ENCODE data around the gene HINT1. TPM values are rescaled to one million over a fixed set of nuclear protein-coding genes. Genes with fewer than 3 reads are reported as not detected.

The HINT1 gene
- 249 and 250 TPM in 2 replicates for total RNA-seq (2021)
- long read RNA-seq, transcript HINT1-205 (3 exons, 703 nt) = minor isoform, 8 of 160 reads
- long read RNA-seq, transcript HINT1-201 (3 exons, 1,081 nt) = major isoform, 132 of 160 reads
- long read RNA-seq, partial matches to known transcripts = 0 of 160 reads
- long read RNA-seq, other reads (novel, unspliced or antisense) = 10 of 160 reads

DNA sequence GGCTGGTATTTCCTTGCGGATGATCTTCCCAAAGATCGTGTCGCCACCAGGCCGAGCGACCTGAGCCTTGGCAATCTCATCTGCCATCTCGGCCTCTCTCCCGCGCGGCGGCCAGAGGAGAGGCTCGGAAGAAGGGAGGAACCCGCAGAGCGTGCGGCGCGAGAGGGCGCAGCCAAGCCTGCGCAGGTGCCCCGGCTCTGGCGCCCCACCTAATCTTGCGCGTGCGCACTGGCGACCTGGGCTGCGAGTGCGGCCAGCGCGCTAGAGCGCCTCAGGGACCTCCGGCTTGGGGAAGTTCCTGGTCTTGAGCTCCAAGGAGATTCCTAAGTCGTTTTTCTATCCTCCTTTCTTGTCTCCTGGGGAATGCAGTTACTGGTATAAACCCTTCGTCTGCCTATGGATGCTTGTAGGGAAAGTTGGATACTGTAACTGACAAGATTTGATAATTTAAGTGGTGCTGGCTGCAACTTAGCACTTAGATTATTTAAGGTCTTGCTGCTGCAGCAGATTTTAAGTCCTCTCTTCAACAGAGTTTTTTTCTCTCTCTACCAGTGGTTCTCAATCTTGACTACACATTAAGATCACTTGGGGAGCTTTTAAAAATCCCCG, at the start of gene HINT1:
Gene HINT1 (minus strand): TSS at position 138 of the 609 bp plus-strand sequence. CDS start 51 bp downstream, at position 87.
- H3K27me3 ChIP-seq (ENCODE audit: insufficient read depth, low read length) = no peaks in the 10 kb centered on the region
- H3K4ac ChIP-seq (ENCODE audit: low read depth, low read length) = no peak within 1 kb of the TSS
- Mint-ChIP-seq H3K4me1 (peaks cover 20 to 26% of the 10 kb centered on the region in 2 experiments), H3K9me3 (no peaks in the 10 kb centered on the region), H3K27ac (peak within 1 kb of the TSS; percentile 97 to 98 (median 98)), H3K36me3 (ENCODE audit: insufficient read depth in 1 of 3, low read depth in 3 of 3) (peaks cover 27 to 32% (median 32%) of the 10 kb centered on the region in 3 experiments), H3K4me3 (peak within 1 kb of the TSS; percentile 97 to 98), H3K27me3 (ENCODE audit: low read depth) (peaks cover 2% of the 10 kb centered on the region; the same call in 1 of the 2 replicates)
- no peak within 1 kb of the TSS for H3K23ac ChIP-seq (ENCODE audit: insufficient read length, low read depth, low read length)
- H3K56ac ChIP-seq (ENCODE audit: insufficient read length, low read depth, low read length) = no peak within 1 kb of the TSS
- H2AFZ ChIP-seq (ENCODE audit: low read length) = no peak within 1 kb of the TSS
- no peak within 1 kb of the TSS for H2BK120ac ChIP-seq (ENCODE audit: low read depth, low read length, poor library complexity, severe bottlenecking)
- H3K79me1 ChIP-seq (ENCODE audit: insufficient read depth, low read depth, low read length, poor library complexity, severe bottlenecking) = no peaks in the 10 kb centered on the region
- no peak within 1 kb of the TSS for H2BK15ac ChIP-seq (ENCODE audit: low read depth, low read length)
- no peak within 1 kb of the TSS for H4K5ac ChIP-seq (ENCODE audit: insufficient read length, low read depth, low read length)
- H3K9me3 ChIP-seq (ENCODE audit: control insufficient read depth, low read depth, low read length) = no peaks in the 10 kb centered on the region
- H3K27ac ChIP-seq (ENCODE audit: insufficient read length, low read depth, low read length) = no peak within 1 kb of the TSS
- peak within 1 kb of the TSS; percentile 83 for H3K14ac ChIP-seq (ENCODE audit: insufficient read depth, low read length)
- H4K91ac ChIP-seq (ENCODE audit: insufficient read length, low read depth, low read length) = no peak within 1 kb of the TSS
- peak within 1 kb of the TSS; percentile 22 for H3K4me2 ChIP-seq (ENCODE audit: insufficient read depth, insufficient read length, low read length)
- H4K8ac ChIP-seq (replicated peaks; ENCODE audit: insufficient read length, low read depth, low read length) = no peak within 1 kb of the TSS
- no peaks in the 10 kb centered on the region for H4K20me1 ChIP-seq (ENCODE audit: control insufficient read depth, insufficient read depth, insufficient read length)
- peak; percentile 94 for DNase-seq
- peak within 1 kb of the TSS; percentile 22 for H3K18ac ChIP-seq (ENCODE audit: insufficient read length, low read depth, low read length)
- H2BK20ac ChIP-seq (ENCODE audit: low read depth, low read length, poor library complexity, severe bottlenecking) = no peak within 1 kb of the TSS
- no CpG with 5 or more reads among the region's 33 CpGs for WGBS (ENCODE audit: extremely low coverage, insufficient read length, low lambda C conversion rate)
- no peaks in the 10 kb centered on the region; the same call in 1 of the 2 replicates for H3K79me2 ChIP-seq (ENCODE audit: insufficient read depth, low read length)
- H3T11ph ChIP-seq (ENCODE audit: low read length) = no peak within 1 kb of the TSS
- H2BK12ac ChIP-seq (ENCODE audit: insufficient read length, low read depth, low read length) = no peak within 1 kb of the TSS
- TF ChIP-seq, protein P1, sequence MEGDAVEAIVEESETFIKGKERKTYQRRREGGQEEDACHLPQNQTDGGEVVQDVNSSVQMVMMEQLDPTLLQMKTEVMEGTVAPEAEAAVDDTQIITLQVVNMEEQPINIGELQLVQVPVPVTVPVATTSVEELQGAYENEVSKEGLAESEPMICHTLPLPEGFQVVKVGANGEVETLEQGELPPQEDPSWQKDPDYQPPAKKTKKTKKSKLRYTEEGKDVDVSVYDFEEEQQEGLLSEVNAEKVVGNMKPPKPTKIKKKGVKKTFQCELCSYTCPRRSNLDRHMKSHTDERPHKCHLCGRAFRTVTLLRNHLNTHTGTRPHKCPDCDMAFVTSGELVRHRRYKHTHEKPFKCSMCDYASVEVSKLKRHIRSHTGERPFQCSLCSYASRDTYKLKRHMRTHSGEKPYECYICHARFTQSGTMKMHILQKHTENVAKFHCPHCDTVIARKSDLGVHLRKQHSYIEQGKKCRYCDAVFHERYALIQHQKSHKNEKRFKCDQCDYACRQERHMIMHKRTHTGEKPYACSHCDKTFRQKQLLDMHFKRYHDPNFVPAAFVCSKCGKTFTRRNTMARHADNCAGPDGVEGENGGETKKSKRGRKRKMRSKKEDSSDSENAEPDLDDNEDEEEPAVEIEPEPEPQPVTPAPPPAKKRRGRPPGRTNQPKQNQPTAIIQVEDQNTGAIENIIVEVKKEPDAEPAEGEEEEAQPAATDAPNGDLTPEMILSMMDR (conservative IDR thresholded peaks at IDR 0.05) = no peak
- H3K23me2 ChIP-seq (ENCODE audit: insufficient read length, low read depth, low read length, poor library complexity, severe bottlenecking) = no peaks in the 10 kb centered on the region
- H2AK5ac ChIP-seq (ENCODE audit: insufficient read length, low read length) = no peak within 1 kb of the TSS
- no peaks in the 10 kb centered on the region for H3K4me1 ChIP-seq (ENCODE audit: insufficient read depth, low read length)
- H3K9ac ChIP-seq (ENCODE audit: extremely low read depth, insufficient read length, low read length) = peak within 1 kb of the TSS; percentile 92
- H2BK5ac ChIP-seq (ENCODE audit: insufficient read length, low read length) = no peak within 1 kb of the TSS

Data from H9 (cell line).